Measurements from ENCODE around the gene DDX59.

Gene DDX59

DNA sequence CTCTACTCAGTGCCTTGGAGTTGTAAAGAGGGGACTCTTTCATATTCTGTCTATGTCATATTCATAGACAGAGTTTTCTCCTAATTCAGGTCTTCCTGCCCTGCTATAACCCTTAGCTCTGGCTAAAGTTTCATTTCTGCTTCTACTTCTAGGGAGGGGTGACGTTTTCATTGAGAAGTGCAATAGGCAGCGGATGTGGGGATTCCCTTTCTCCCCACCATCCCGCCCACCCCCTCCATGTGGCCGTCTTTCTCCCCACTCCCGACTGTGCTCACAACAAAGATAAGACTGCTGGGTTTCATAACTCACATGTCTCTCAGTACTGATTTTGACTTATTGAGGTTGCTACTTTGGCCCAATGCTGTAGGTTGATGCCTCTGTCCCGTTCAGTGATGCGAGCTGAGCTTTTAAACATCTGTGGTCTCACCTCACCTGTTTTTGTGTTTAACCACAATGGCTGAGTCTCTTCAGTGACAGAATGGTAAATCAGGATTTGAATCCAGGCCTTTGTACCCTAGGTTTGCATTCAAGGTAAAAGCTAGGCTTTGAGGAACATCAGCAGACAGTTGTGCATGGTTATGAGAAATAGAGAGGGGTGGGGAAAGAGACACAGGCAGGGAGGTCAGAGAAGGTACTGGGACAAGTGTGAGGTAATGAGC is 41.4 kb downstream of the DDX59 start:
- no peak for DNase-seq

DNA sequence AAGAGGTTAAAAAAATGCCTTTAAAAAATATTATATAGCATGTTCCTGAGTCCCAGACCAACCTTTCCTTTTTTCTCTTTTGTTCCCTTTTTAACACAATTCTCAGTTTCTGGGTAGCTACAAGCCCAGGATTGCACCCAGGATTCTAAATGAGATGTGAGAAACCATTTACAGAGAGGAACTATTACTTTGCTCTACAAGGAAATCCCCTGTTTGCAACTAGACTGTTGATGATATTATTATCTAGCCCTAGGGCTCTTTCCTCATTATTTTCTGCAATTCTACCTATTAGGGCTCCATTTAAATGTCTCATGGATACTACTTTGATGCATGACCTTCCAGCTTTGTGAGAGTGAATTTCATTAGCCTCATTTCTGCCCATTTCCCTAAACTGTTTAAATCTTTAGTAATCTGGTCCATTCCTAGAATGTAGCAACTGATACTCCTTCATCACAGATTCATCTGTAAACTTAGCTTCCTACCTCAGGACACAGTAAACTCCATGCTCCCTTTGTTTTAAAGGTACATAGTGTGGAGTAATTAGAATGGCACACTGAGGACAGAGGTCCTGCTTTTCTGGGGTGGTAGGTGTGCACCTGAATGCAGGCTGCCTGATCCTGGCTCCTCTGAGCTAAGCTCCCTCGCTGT is 42.0 kb downstream of the DDX59 start:
- DNase-seq, result no peak

DNA sequence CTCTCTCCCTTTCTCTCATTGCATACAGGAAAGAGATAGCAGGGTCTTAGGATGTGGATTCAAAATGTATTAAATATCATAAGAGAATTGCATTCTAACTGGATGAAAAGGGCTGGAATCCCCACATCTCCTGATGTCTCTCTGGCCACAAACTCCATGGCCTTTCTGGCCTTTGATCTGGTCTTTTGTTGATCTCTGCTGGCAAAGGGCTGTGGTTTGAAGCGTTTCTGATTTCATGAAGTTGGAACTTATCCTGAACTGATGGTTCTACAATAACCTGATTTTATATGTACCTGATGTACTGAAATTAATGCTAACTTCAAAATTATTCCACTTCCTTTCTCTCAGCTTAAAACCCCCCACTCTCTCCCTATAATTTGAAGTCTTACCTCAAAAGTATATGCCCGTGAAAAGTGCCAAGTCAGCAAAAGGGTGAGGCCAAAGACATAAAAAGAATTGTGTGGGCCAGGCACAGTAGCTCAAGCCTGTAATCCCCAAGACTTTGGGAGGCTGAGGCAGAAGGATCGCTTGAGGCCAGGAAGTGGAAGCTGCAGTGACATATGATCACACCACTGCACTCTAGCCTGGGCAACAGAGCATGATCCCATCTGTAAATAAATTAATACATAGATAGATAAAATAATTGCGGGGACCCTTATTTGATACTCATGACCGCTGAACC is 42.7 kb downstream of the DDX59 start:
- no peak for DNase-seq

DNA sequence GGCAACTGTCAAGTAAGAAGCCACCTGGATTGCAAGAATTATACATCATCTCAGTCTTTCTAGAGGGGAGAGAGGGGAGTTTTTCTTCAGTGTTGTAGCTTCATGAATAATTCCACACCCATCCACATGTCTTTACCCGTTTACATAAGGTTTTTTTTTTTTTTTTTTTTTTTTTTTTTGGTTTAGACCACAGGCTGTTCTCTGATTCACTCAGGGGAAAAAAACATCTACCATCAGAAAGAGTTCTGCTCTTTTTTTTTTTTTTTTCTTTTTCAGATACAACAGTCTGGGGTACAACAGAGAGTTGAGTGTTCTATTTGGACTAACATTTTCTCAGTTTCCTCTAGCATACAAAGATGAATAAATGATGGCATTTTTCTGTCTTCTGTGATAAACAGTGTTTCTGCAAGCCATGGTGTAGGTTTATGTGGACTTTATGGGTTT is 44.3 kb downstream of the DDX59 start:
- no peak for DNase-seq

DNA sequence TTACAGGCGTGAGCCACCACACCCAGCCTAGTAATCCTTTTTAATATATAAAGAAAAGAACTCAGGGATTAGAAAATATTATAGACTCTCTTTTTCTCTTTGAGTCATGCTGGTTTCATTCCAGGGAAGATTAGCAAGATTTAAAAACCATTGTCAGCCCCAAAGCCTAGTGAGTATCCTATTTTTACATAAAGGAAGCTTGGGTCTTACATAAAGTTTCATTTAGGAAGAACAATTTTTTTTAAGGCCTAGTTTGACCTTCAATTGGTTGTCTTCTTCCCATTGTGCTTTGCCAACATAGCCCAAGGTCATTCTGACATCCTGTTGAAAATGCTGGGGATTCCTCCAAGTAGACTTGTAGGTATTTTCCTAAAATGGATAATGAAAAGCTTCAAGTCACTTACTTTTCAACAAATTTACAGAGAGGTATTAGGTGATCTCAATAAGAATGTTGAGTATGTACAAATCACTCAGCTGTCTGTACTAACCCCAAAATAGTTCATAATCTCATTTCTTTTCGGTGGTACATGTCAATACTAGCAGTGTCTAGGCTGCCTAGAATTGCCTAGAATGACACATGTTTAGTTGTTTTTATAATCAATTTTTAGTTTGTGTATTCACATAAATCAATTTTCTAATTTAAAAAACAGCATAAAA is 44.9 kb downstream of the DDX59 start:
- DNase-seq, result no peak

DNA sequence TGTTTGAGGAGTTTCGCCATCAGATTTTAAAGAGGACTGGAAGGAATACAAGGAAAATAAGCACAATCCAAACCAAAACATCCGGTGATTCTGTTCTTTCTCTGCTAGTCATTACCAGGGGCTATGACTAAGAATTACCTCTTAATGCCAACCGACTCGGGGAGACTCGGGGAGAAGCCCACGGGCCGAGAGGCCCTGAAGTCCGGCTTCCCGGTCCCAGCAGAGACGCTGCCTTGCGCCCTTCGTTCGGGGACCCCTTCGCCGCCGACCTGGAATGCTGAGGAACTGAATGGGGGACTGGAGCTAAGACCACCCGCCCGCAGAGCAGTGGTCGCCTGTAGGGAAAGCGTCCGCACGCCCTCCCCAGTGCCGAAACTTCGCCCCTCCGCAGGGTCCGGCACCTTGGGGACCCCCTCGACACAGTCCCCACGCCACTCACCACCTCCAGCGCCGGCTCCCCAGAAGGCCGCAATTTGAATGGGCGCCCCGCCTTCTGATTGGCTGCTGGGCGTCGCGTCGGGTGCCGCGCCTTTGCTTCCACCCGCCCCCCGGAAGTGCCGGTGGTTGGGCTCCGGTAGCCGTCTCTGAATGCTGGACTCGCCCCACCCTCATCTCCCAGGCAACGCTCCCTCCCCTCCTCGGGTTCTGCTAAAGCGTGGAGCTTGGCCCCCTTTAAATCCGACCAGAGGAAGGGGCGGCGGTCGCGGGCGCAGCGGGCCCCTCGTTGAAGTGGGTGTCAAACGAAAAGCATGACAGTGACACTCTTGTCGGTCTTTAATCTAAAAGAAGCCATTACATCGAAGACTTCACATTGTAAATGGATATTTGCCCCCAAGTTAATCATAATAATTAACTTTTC is 49.2 kb downstream of the DDX59 start, which contains the start of gene KIF14:
KIF14 (minus strand) TSS at position 479 of the 859 bp plus-strand sequence. CDS start 2,028 bp downstream, outside the sequence.
- peak; percentile 98 for DNase-seq

DNA sequence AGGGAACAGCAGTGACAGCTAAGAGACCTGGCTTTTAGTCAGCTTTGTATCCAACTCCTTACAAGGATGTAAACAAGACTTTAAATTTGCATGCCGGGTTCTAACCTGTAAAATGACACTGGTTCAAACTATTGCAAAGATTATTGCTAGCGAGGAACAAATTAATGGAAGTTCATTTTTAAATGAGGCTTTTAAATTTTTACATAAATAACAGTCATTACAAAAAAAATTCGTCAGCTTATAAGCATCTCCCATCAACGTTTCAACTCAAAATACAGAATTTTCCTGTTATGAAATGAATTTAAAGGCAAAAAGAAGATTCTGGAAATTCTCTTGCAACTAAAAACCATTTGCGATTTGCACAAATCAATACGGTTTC is 49.8 kb downstream of the DDX59 start:
- no peak for DNase-seq

DNA sequence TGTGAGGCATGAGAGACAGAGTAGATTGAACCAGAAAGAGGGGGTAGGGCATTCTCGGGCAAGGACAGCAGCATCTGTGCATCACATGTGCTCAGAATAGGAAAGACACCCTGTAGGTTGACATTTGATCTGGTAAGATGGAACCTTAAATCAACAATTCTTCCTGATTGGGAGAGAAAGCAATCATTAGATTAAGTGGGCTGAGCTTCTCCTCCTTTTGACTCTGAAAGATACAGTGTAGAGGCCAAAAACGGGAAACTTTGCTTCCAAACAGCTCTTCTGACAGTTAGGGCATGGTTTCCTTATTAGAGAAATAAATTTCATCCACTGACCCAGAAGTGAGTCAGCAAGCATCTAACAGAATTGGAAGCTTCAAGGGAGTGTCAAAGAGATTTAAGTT is 58.9 kb downstream of the DDX59 start:
- no peak for DNase-seq

DNA sequence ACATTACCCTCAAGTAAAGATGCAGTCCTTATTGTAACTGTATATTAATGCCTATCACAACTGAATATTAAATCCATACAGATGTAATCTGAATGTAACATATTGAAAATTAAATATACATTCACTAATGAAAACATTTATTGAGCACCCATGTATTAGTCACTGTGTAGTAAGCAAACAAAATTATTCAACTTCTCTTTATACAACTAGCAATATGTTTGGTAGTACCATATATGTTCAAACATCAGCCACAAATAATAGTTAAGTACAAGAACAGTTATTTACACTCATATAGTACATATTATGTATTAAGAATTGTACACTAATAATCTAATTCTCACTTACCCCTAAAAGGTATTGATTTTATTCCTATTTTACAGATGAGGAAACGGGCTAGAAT is 67.1 kb downstream of the DDX59 start:
- no peak for DNase-seq
